ENCODE data around the gene ILF2. TPM values are rescaled to one million over a fixed set of nuclear protein-coding genes. Genes with fewer than 3 reads are reported as not detected.
A peak's percentile ranks its signal among the peaks of the same experiment; 100 is the strongest.

The ILF2 gene
- polyA plus RNA-seq, 1 donor, result 152 TPM

GRCh38 chr1:153628638-153629342 lies 42.0 kb downstream of the ILF2 start:
- Histone ChIP-seq H3K27me3 (ENCODE audit: control insufficient read depth, insufficient read depth, low read length) (no peaks in the 10 kb centered on the region), H3K27ac (ENCODE audit: low read length) (no peak overlapping the region), H3K4me3 (ENCODE audit: low read length) (no peak overlapping the region), H3K36me3 (ENCODE audit: control insufficient read depth, insufficient read depth, low read length) (peaks cover 9% of the 10 kb centered on the region), H3K9me3 (ENCODE audit: control insufficient read depth, low read depth, low read length) (no peaks in the 10 kb centered on the region), H3K4me1 (ENCODE audit: control insufficient read depth, insufficient read depth, low read length) (peaks cover 54% of the 10 kb centered on the region)
- 100% methylated on average over 1 of the region's 6 CpGs for WGBS (ENCODE audit: insufficient coverage, low lambda C conversion rate)
- DNase-seq, result no peak

GRCh38 chr1:153627715-153628626 lies 42.8 kb downstream of the ILF2 start, which contains the start of gene S100A1:
Gene S100A1 (plus strand): TSS chr1:153628434. CDS start chr1:153630522, 2,088 bp downstream.
- Histone ChIP-seq H3K4me1 (ENCODE audit: control insufficient read depth, insufficient read depth, low read length) (peaks cover 48% of the 10 kb centered on the region), H3K9me3 (ENCODE audit: control insufficient read depth, low read depth, low read length) (no peaks in the 10 kb centered on the region), H3K36me3 (ENCODE audit: control insufficient read depth, insufficient read depth, low read length) (peaks cover 14% of the 10 kb centered on the region), H3K27me3 (ENCODE audit: control insufficient read depth, insufficient read depth, low read length) (no peaks in the 10 kb centered on the region), H3K27ac (ENCODE audit: low read length) (peak within 1 kb of the TSS; percentile 63), H3K4me3 (ENCODE audit: low read length) (peak within 1 kb of the TSS; percentile 62)
- WGBS (ENCODE audit: insufficient coverage, low lambda C conversion rate), result no CpG with 5 or more reads among the region's 10 CpGs
- DNase-seq, result no peak

DNA sequence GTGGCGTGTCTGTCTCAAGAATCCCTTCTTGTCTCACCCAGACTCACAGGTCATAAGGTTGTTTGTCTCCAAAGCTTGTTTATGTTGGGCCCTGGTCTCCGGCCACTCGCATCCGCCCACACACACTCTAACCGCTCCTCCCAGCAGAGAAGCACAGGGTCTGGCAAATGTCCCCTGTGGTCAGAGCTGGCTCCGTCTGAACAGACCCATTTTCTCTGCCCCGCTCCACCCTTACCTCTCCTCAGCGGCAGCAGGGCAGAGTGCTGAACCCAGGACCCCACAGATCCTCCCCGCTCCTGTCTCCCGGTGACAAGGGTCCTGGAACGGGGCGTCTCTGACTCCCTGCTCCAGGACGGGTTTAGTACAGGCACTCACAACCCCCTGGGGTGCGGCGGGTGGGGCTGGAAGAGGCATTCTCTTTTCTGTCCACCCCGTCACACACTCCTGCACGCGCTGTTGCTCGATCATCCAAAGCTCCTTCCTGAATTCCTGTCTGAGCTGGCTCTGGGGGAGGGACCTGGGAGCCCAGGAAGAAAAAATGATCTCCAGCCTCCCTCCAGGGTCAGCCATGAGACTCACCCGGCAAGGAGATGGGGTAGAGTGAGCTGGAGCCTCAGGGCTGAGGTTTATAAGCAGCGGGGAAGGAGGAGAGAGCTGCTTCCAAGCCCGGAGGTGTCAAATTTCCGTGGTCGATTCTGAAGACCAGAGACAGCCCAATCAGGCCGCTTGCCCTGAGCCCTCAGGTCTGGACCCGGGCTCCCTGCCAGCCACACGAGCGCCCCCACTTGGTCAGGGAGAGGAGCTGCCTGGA lies 43.7 kb downstream of the ILF2 start, which contains the start of gene S100A13:
Gene S100A13, minus strand, starts transcription at position 602 of the 811 bp plus-strand sequence. CDS start 1,033 bp downstream, outside the sequence.
- H3K27me3 ChIP-seq (ENCODE audit: control insufficient read depth, insufficient read depth, low read length), result no peaks in the 10 kb centered on the region
- peak within 1 kb of the TSS; percentile 63 for H3K27ac ChIP-seq (ENCODE audit: low read length)
- no CpG with 5 or more reads among the region's 28 CpGs for WGBS (ENCODE audit: insufficient coverage, low lambda C conversion rate)
- DNase-seq, result peak; percentile 74 to 86
- peak within 1 kb of the TSS; percentile 62 for H3K4me3 ChIP-seq (ENCODE audit: low read length)
- H3K4me1 ChIP-seq (ENCODE audit: control insufficient read depth, insufficient read depth, low read length), result peaks cover 46% of the 10 kb centered on the region
- H3K9me3 ChIP-seq (ENCODE audit: control insufficient read depth, low read depth, low read length), result no peaks in the 10 kb centered on the region
- peaks cover 16% of the 10 kb centered on the region for H3K36me3 ChIP-seq (ENCODE audit: control insufficient read depth, insufficient read depth, low read length)

- H3K27ac ChIP-seq (ENCODE audit: low read length), result peak overlapping the region; percentile 63
- DNase-seq, result no peak
- H3K27me3 ChIP-seq (ENCODE audit: control insufficient read depth, insufficient read depth, low read length), result no peaks in the 10 kb centered on the region
- no CpG with 5 or more reads among the region's 3 CpGs for WGBS (ENCODE audit: insufficient coverage, low lambda C conversion rate)
- H3K4me1 ChIP-seq (ENCODE audit: control insufficient read depth, insufficient read depth, low read length), result peaks cover 40% of the 10 kb centered on the region
- H3K4me3 ChIP-seq (ENCODE audit: low read length), result peak overlapping the region; percentile 62
- no peaks in the 10 kb centered on the region for H3K9me3 ChIP-seq (ENCODE audit: control insufficient read depth, low read depth, low read length)
- peaks cover 16% of the 10 kb centered on the region for H3K36me3 ChIP-seq (ENCODE audit: control insufficient read depth, insufficient read depth, low read length)
Observed at GRCh38 chr1:153626477-153626903, 44.3 kb downstream of the ILF2 start.

GRCh38 chr1:153624965-153625611 lies 45.7 kb downstream of the ILF2 start:
- no peaks in the 10 kb centered on the region for H3K27me3 ChIP-seq (ENCODE audit: control insufficient read depth, insufficient read depth, low read length)
- no CpG with 5 or more reads among the region's 10 CpGs for WGBS (ENCODE audit: insufficient coverage, low lambda C conversion rate)
- H3K36me3 ChIP-seq (ENCODE audit: control insufficient read depth, insufficient read depth, low read length), result peaks cover 16% of the 10 kb centered on the region
- no peak overlapping the region for H3K4me3 ChIP-seq (ENCODE audit: low read length)
- H3K9me3 ChIP-seq (ENCODE audit: control insufficient read depth, low read depth, low read length), result no peaks in the 10 kb centered on the region
- H3K27ac ChIP-seq (ENCODE audit: low read length), result no peak overlapping the region
- H3K4me1 ChIP-seq (ENCODE audit: control insufficient read depth, insufficient read depth, low read length), result peaks cover 27% of the 10 kb centered on the region
- no peak for DNase-seq

GRCh38 chr1:153623101-153623500 lies 47.7 kb downstream of the ILF2 start:
- Histone ChIP-seq H3K9me3 (ENCODE audit: control insufficient read depth, low read depth, low read length) (no peaks in the 10 kb centered on the region), H3K36me3 (ENCODE audit: control insufficient read depth, insufficient read depth, low read length) (peaks cover 20% of the 10 kb centered on the region), H3K4me1 (ENCODE audit: control insufficient read depth, insufficient read depth, low read length) (peaks cover 17% of the 10 kb centered on the region), H3K27ac (ENCODE audit: low read length) (no peak overlapping the region), H3K27me3 (ENCODE audit: control insufficient read depth, insufficient read depth, low read length) (no peaks in the 10 kb centered on the region), H3K4me3 (ENCODE audit: low read length) (no peak overlapping the region)
- DNase-seq, result no peak
- WGBS (ENCODE audit: insufficient coverage, low lambda C conversion rate), result 86% methylated on average over 5 of the region's 7 CpGs

DNA sequence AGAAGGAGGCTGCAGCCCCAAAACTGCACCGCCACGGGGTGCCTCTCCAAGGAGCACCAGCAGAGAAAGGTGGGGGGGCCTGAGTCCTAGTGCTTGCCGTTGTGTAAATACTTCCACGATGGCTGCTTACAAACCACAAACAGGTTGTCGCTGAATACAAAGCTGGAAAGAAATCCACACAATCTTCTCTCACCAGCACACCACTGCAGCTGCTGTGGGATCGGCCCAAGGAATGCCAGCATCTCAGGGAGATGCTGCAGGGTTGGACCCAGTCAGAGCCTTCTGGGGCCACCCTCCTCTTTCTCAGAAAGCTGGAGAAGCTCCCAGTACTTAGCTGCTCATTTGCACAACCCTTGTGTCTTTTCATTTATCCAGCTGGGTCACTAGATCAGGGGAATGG lies 51.6 kb downstream of the ILF2 start:
- peaks cover 31% of the 10 kb centered on the region for H3K4me1 ChIP-seq (ENCODE audit: control insufficient read depth, insufficient read depth, low read length)
- no CpG with 5 or more reads among the region's 6 CpGs for WGBS (ENCODE audit: insufficient coverage, low lambda C conversion rate)
- no peak for DNase-seq

GRCh38 chr1:153617663-153618062 lies 53.1 kb downstream of the ILF2 start:
- H3K27ac ChIP-seq (ENCODE audit: low read length), result peak overlapping the region; percentile 94
- H3K36me3 ChIP-seq (ENCODE audit: control insufficient read depth, insufficient read depth, low read length), result peaks cover 4% of the 10 kb centered on the region
- no peak overlapping the region for H3K4me3 ChIP-seq (ENCODE audit: low read length)
- peaks cover 41% of the 10 kb centered on the region for H3K4me1 ChIP-seq (ENCODE audit: control insufficient read depth, insufficient read depth, low read length)
- no peaks in the 10 kb centered on the region for H3K27me3 ChIP-seq (ENCODE audit: control insufficient read depth, insufficient read depth, low read length)
- no CpG with 5 or more reads among the region's 6 CpGs for WGBS (ENCODE audit: insufficient coverage, low lambda C conversion rate)
- peak; percentile 58 to 68 for DNase-seq
- no peaks in the 10 kb centered on the region for H3K9me3 ChIP-seq (ENCODE audit: control insufficient read depth, low read depth, low read length)

More for the DNA sequence above, 51.6 kb downstream of the ILF2 start:
- no peaks in the 10 kb centered on the region for H3K27me3 ChIP-seq (ENCODE audit: control insufficient read depth, insufficient read depth, low read length)
- H3K27ac ChIP-seq (ENCODE audit: low read length), result no peak overlapping the region
- no peaks in the 10 kb centered on the region for H3K9me3 ChIP-seq (ENCODE audit: control insufficient read depth, low read depth, low read length)
- H3K36me3 ChIP-seq (ENCODE audit: control insufficient read depth, insufficient read depth, low read length), result peaks cover 13% of the 10 kb centered on the region
- no peak overlapping the region for H3K4me3 ChIP-seq (ENCODE audit: low read length)

GRCh38 chr1:153616917-153617311 lies 53.9 kb downstream of the ILF2 start:
- 40% methylated on average over 1 of the region's 5 CpGs for WGBS (ENCODE audit: insufficient coverage, low lambda C conversion rate)
- no peaks in the 10 kb centered on the region for H3K9me3 ChIP-seq (ENCODE audit: control insufficient read depth, low read depth, low read length)
- no peaks in the 10 kb centered on the region for H3K27me3 ChIP-seq (ENCODE audit: control insufficient read depth, insufficient read depth, low read length)
- no peak for DNase-seq
- peaks cover 41% of the 10 kb centered on the region for H3K4me1 ChIP-seq (ENCODE audit: control insufficient read depth, insufficient read depth, low read length)
- peaks cover 4% of the 10 kb centered on the region for H3K36me3 ChIP-seq (ENCODE audit: control insufficient read depth, insufficient read depth, low read length)
- no peak overlapping the region for H3K4me3 ChIP-seq (ENCODE audit: low read length)
- peak overlapping the region; percentile 94 for H3K27ac ChIP-seq (ENCODE audit: low read length)
